Pancreas (tissue), 10 donors: Measurements from ENCODE around the gene NDUFB7. TPM values are rescaled to one million over a fixed set of nuclear protein-coding genes. Genes with fewer than 3 reads are reported as not detected.
A peak's percentile ranks its signal among the peaks of the same experiment; 100 is the strongest.

Experiments
- ATAC-seq, 4 donors: fragments of 200-7000 bp; cut with Tn5 transposase; one replicate each; pipeline versions ENCODE4 v1.8.0 to v1.9.1; 2020; ENCODE audit warnings: mild to moderate bottlenecking in 4 of 4, moderate library complexity in 4 of 4
- DNase-seq, 6 donors: peaks; one replicate each; pipeline ENCODE4 v3.0.0-alpha.2; 2020
- FAIRE-seq: peaks from 2 replicates; lab custom pipeline; 2012; peaks lifted over from hg19 to GRCh38; lab: Jason Lieb, UNC
- H3K27ac ChIP-seq, 4 donors: fragments of 200-600 bp; sonication (generic); 1 replicate in 3 of 4; 2 replicates in 1 of 4; pipeline versions ENCODE4 v1.5.0 to v1.8.0; 2020
- H3K27me3 ChIP-seq, 4 donors: fragments of 200-600 bp; one replicate each; pipeline ENCODE4 v1.8.0; 2021
- H3K36me3 ChIP-seq, 3 donors: fragments of 200-600 bp; sonication (generic) in 1 of 3; one replicate each; pipeline versions ENCODE4 v1.5.0 to v1.8.0; 2020 to 2021
- H3K4me1 ChIP-seq, 3 donors: fragments of 200-600 bp; one replicate each; pipeline ENCODE4 v1.8.0; 2021
- H3K4me3 ChIP-seq, 4 donors: fragments of 200-600 bp; sonication (generic) in 2 of 4; one replicate each; pipeline versions ENCODE4 v1.5.0 to v1.8.0; 2020 to 2021
- H3K9me3 ChIP-seq, 4 donors: fragments of 200-600 bp; one replicate each; pipeline ENCODE4 v1.8.0; 2021
- CTCF ChIP-seq, 4 donors: fragments of 200-600 bp; sonication (generic) in 3 of 4; IDR thresholded peaks; one replicate each; pipeline versions ENCODE4 v1.5.0 to v1.8.0; 2021; ENCODE audit warnings: antibody characterized with exemption in 4 of 4
- WGBS, 2 donors: extraction: QIAGEN DNeasy Blood & Tissue Kit; methylation state at CpG; one replicate each; pipeline ENCODE4 v1.1.7; 2013; 5-methylcytosine and 5-hydroxymethylcytosine counted together
- intact Hi-C, 3 donors: fragments of 100-400 bp; cut with DNase I; formaldehyde crosslinking; loops; one replicate each; pipeline versions ENCODE4 v1.11.1 to v1.14.2; 2022
- polyA plus RNA-seq, 2 donors: library from polyadenylated mRNA; stranded (reverse); fragments of 200-250 nt; gene quantifications; one replicate each; pipeline ENCODE4 v1.2.3, GENCODE V29; 2013
- total RNA-seq, 6 donors: library from RNA; stranded (reverse); fragmentation: NEBNext Ultra II Directional in 4 of 6; extraction: Animal tissue kit (Norgen Biotek cat#: 25700) in 4 of 6; gene quantifications; one replicate each; pipeline versions ENCODE4 v1.2.1 to v1.2.4, GENCODE V29; 2021 to 2023
- donor health status: healthy with polysubstance abuse.
- donor health status: DM: no; HTN: no; CAD: no; lungs with moderate emphysema.
- donor health status: DM: no; HTN: no; CAD: no.
- donor health status: control.
- donor health status: control.
- donor health status: Bipolar disorder and iron deficiency.
- donor health status: DM: yes; HTN: yes; CAD: no.
- donor health status: DM: no; HTN: no; CAD: no.
- donor health status: DM: no; HTN: no; CAD: no.
- donor health status: DM: yes; HTN: yes; CAD: no.

The NDUFB7 gene
- total and polyA plus RNA-seq, 8 donors: 62.5 to 270 (median 77.0) TPM

GRCh38 chr19:14526423-14526822 is 45.4 kb downstream of the NDUFB7 start:
- Histone ChIP-seq H3K27ac (no peak overlapping the region), H3K4me1 (peaks cover 4 to 9% (median 6%) of the 10 kb centered on the region in 3 donors), H3K4me3 (no peak overlapping the region), H3K36me3 (no peaks in the 10 kb centered on the region), H3K27me3 (no peaks in the 10 kb centered on the region), H3K9me3 (no peaks in the 10 kb centered on the region)
- TF ChIP-seq CTCF (IDR thresholded peaks at IDR 0.05): no peak
- DNase-seq: no peak
- FAIRE-seq: no peak
- intact Hi-C loops: no loop called here
- no peak for ATAC-seq
- 66 to 71% methylated on average over 4 of the region's 4 CpGs for WGBS, 2 donors

DNA sequence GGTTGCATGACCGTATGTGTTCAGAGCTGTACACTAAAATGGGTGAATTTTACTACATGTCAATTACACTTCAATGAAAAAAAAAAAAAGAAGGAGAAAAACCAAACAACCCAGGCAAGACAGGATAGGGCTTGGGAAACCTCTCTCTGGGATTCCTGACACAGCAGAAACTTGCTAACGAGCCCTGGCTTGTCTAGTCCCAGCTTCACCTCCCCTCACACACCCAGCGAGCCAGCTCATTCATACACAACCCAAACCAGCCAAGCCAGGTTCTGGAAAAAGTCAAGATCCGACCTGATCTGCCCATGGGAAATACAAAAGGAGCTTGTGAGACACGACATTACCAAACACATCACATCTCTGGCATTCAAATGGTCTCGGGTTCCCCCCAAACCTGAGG is 46.1 kb downstream of the NDUFB7 start:
- 62 to 72% methylated on average over 6 of the region's 6 CpGs for WGBS, 2 donors
- intact Hi-C loops: no loop called here
- no peak for ATAC-seq
- FAIRE-seq: no peak
- DNase-seq: no peak
- Histone ChIP-seq H3K27me3 (no peaks in the 10 kb centered on the region), H3K4me3 (no peak overlapping the region), H3K4me1 (peaks cover 4 to 7% (median 6%) of the 10 kb centered on the region in 3 donors), H3K36me3 (no peaks in the 10 kb centered on the region), H3K27ac (no peak overlapping the region), H3K9me3 (no peaks in the 10 kb centered on the region)
- TF ChIP-seq CTCF (IDR thresholded peaks at IDR 0.05): no peak

- H3K9me3 ChIP-seq: no peaks in the 10 kb centered on the region
- intact Hi-C loops: no loop called here
- H3K4me1 ChIP-seq: peaks cover 11 to 26% (median 18%) of the 10 kb centered on the region in 3 donors
- H3K27ac ChIP-seq: peak overlapping the region in 2 of 4 donors; percentile 98 to 100
- no peak for TF ChIP-seq CTCF (IDR thresholded peaks at IDR 0.05)
- no peak overlapping the region for H3K4me3 ChIP-seq
- 83 to 94% methylated on average over 4 of the region's 4 CpGs for WGBS, 2 donors
- H3K36me3 ChIP-seq: peaks cover 0 to under 1% (median 0%) of the 10 kb centered on the region in 3 donors
- DNase-seq (no peak), FAIRE-seq (no peak), ATAC-seq (no peak)
- H3K27me3 ChIP-seq: no peaks in the 10 kb centered on the region
Observed at GRCh38 chr19:14520543-14520942, 51.3 kb downstream of the NDUFB7 start.

DNA sequence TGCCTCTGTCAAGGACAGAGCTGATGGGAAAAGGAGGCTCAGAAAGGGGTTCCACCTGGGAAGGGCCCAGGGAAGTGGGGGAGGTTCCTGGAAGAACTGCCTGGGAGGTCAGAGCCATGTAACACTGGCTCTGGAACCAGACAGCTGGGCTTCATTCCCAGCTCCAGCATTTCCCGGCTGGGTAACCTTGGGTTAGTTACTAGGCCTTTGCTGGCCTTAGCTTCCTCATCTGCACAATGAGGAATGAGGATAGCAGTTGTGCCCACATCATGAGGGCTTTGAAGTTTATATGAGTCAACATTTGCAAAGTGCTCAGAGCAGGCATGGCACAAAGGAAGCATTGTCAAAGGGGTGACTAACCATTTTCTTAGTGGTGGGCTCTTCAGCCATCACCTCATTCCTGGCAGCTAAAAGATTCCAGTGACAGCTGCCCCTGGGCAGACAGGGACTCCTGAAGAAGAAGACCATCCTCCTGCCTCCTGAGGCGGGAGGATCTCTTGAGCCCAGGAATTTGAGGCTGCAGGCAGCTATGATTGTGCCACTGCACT is 51.9 kb downstream of the NDUFB7 start:
- 33 to 38% methylated on average over 2 of the region's 2 CpGs for WGBS, 2 donors
- peaks cover 14 to 31% (median 24%) of the 10 kb centered on the region in 3 donors for H3K4me1 ChIP-seq
- peak in 3 of 6 donors; percentile 56 to 79 (median 60) for DNase-seq

More for the DNA sequence above, 51.9 kb downstream of the NDUFB7 start:
- Histone ChIP-seq H3K9me3 (no peaks in the 10 kb centered on the region), H3K4me3 (no peak overlapping the region), H3K27ac (peak overlapping the region; percentile 98 to 100 (median 98)), H3K27me3 (no peaks in the 10 kb centered on the region), H3K36me3 (peaks cover 0 to 7% (median 0%) of the 10 kb centered on the region in 3 donors)
- FAIRE-seq (no peak), ATAC-seq (peak in 2 of 4 donors; percentile 5 to 7)
- intact Hi-C loops: no loop called here
- TF ChIP-seq CTCF (IDR thresholded peaks at IDR 0.05): no peak
